OCI-LY3 (cell line): Measurements from ENCODE around the gene NCK2.

Experiments
- H2AFZ ChIP-seq: fragments of 200-600, 300-600 bp; shearing (Covaris generic); 2 replicates; pipeline ENCODE4 v1.6.0; 2014; ENCODE audit warnings: antibody characterized with exemption, low read depth, low read length
- H3K27ac ChIP-seq: fragments of 200-600, 300-600 bp; sonication (generic); 2 replicates; pipeline ENCODE4 v1.5.1; 2014; ENCODE audit warnings: mild to moderate bottlenecking, low read length, moderate library complexity, mixed read lengths
- H3K27me3 ChIP-seq: fragments of 200-600, 300-600 bp; sonication (generic); 2 replicates; pipeline ENCODE4 v1.6.1; 2014; ENCODE audit warnings: low read depth, low read length, mixed read lengths
- H3K36me3 ChIP-seq: fragments of 200-600, 300-600 bp; sonication (generic); replicated peaks from 2 replicates; pipeline ENCODE3; 2014; ENCODE audit warnings: low read depth, low read length, mixed read lengths
- H3K4me1 ChIP-seq: fragments of 300-600, 200-600 bp; sonication (generic); 2 replicates; pipeline ENCODE4 v1.6.1; 2014; ENCODE audit warnings: low read length, mixed read lengths
- H3K4me2 ChIP-seq: fragments of 200-600, 300-600 bp; sonication (generic); 2 replicates; pipeline ENCODE4 v1.6.1; 2014; ENCODE audit warnings: low read length, mixed read lengths
- H3K4me3 ChIP-seq: fragments of 300-600, 200-600 bp; sonication (generic); 2 replicates; pipeline ENCODE4 v1.5.1; 2014; ENCODE audit warnings: antibody characterized with exemption, mild to moderate bottlenecking, low read length, moderate library complexity
- H3K79me2 ChIP-seq: fragments of 300-600, 200-600 bp; shearing (Covaris generic); 2 replicates; pipeline ENCODE4 v1.6.1; 2014; ENCODE audit warnings: mild to moderate bottlenecking, low read length, mixed read lengths
- H3K9ac ChIP-seq: fragments of 300-600, 200-600 bp; shearing (Covaris generic); 2 replicates; pipeline ENCODE4 v1.6.0; 2014; ENCODE audit warnings: mild to moderate bottlenecking, low read length, moderate library complexity
- H3K9me3 ChIP-seq: fragments of 200-600, 300-600 bp; shearing (Covaris generic); 2 replicates; pipeline ENCODE4 v1.6.1; 2014; ENCODE audit warnings: low read length, mixed read lengths; ENCODE audit not compliant: insufficient read depth
- H4K20me1 ChIP-seq: fragments of 200-600, 300-600 bp; sonication (generic); 2 replicates; pipeline ENCODE4 v1.6.1; 2016; ENCODE audit warnings: low read length, mixed read lengths; ENCODE audit not compliant: insufficient read depth
- CTCF ChIP-seq: fragments of 200-600, 300-600 bp; sonication (generic); IDR thresholded peaks from 2 replicates; pipeline ENCODE4 v1.5.1; 2014; ENCODE audit warnings: antibody characterized with exemption, low read length, low read depth
- EZH2phosphoT487 ChIP-seq: fragments of 200-600 bp; shearing (Covaris generic); IDR thresholded peaks from 2 replicates; pipeline ENCODE4 v1.6.1; 2018; ENCODE audit warnings: antibody characterized with exemption, mixed run types, low read depth

NCK2 gene

GRCh38 chr2:105803773-105804172 is 59.1 kb downstream of the NCK2 start:
- TF ChIP-seq EZH2phosphoT487 (no peak), CTCF (no peak)
- Histone ChIP-seq H3K27ac (no peak overlapping the region), H2AFZ (no peak overlapping the region), H3K9ac (no peak overlapping the region), H4K20me1 (peaks cover 68% of the 10 kb centered on the region), H3K4me2 (no peak overlapping the region), H3K4me1 (peaks cover 39% of the 10 kb centered on the region), H3K4me3 (no peak overlapping the region), H3K9me3 (no peaks in the 10 kb centered on the region), H3K36me3 (no peaks in the 10 kb centered on the region), H3K79me2 (peaks cover 65% of the 10 kb centered on the region), H3K27me3 (no peaks in the 10 kb centered on the region)

DNA sequence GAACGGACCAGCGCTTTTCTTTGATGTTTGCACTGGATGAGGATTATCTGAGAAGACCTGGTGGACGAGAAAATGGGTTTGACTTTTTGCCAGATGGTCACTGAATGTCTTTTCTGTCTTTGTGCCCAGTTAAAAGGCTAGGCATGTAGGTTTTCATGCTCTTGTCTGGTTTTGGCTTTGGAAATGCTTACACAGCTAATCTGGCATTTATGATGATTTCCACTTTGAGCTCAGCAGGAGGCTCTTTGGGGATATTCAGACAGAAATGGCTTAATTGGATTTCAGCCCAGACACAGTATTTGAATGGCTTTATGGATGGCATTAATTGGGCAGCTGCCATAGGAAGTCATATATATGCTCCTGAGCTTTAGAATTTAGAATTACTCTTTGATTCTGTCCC is 59.6 kb downstream of the NCK2 start:
- no peaks in the 10 kb centered on the region for H3K36me3 ChIP-seq
- no peak for TF ChIP-seq CTCF
- no peak for TF ChIP-seq EZH2phosphoT487
- H3K4me3 ChIP-seq = no peak overlapping the region
- peaks cover 65% of the 10 kb centered on the region for H4K20me1 ChIP-seq
- no peaks in the 10 kb centered on the region for H3K9me3 ChIP-seq
- peaks cover 61% of the 10 kb centered on the region for H3K79me2 ChIP-seq
- H3K27ac ChIP-seq = no peak overlapping the region
- H3K4me1 ChIP-seq = peaks cover 39% of the 10 kb centered on the region
- H3K4me2 ChIP-seq = no peak overlapping the region
- H3K9ac ChIP-seq = no peak overlapping the region
- no peak overlapping the region for H2AFZ ChIP-seq
- no peaks in the 10 kb centered on the region for H3K27me3 ChIP-seq

DNA sequence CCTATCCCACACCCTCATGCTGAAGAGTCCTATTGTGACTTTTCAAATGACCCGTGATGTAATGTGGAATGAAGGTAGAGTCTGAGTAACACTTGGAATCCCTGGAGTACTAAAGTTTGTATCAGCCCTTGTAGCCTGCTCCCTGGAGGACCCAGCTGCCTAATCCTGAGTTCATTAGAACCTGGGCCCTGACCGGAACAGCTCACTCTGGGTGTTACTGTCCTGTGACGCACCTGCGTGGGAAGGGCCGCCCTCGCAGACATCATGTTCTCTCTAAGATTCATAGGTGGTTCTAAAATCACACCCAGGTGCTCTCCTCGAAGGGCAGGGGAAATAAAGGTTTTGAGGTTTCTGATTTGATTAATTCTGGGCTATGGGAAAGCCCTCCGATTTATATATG is 62.3 kb downstream of the NCK2 start:
- TF ChIP-seq CTCF (no peak), EZH2phosphoT487 (no peak)
- Histone ChIP-seq H3K27ac (no peak overlapping the region), H3K79me2 (peaks cover 43% of the 10 kb centered on the region), H2AFZ (no peak overlapping the region), H3K9me3 (no peaks in the 10 kb centered on the region), H3K27me3 (no peaks in the 10 kb centered on the region), H3K36me3 (no peaks in the 10 kb centered on the region), H3K9ac (no peak overlapping the region), H3K4me1 (peaks cover 23% of the 10 kb centered on the region), H4K20me1 (peaks cover 50% of the 10 kb centered on the region), H3K4me2 (no peak overlapping the region), H3K4me3 (no peak overlapping the region)

- Histone ChIP-seq H3K9ac (no peak overlapping the region), H3K27ac (no peak overlapping the region), H3K4me1 (peaks cover 9% of the 10 kb centered on the region; the same call in 1 of the 2 replicates), H3K27me3 (no peaks in the 10 kb centered on the region), H2AFZ (no peak overlapping the region), H3K79me2 (peaks cover 32% of the 10 kb centered on the region), H3K4me3 (no peak overlapping the region), H3K9me3 (no peaks in the 10 kb centered on the region), H3K4me2 (no peak overlapping the region), H4K20me1 (peaks cover 36% of the 10 kb centered on the region), H3K36me3 (no peaks in the 10 kb centered on the region)
- no peak for TF ChIP-seq CTCF
- TF ChIP-seq EZH2phosphoT487 = no peak
These were observed 63.8 kb downstream of the NCK2 start for GRCh38 chr2:105808423-105809096.
